Psoas muscle (tissue), 8 donors: ENCODE data around the gene KCTD4. TPM values are rescaled to one million over a fixed set of nuclear protein-coding genes. Genes with fewer than 3 reads are reported as not detected.

ENCODE experiments used
- ATAC-seq, 4 donors: fragments of 200-7000 bp; cut with Tn5 transposase; one replicate each; pipeline ENCODE4 v1.9.1; 2020; ENCODE audit warnings: moderate library complexity in 3 of 4, mild to moderate bottlenecking in 2 of 4
- DNase-seq, 2 donors: peaks; one replicate each; pipeline ENCODE4 v3.0.0-alpha.2; 2020
- H3K27ac ChIP-seq: fragments of 200-600 bp; one replicate; pipeline ENCODE4 v1.8.0; 2022
- H3K27me3 ChIP-seq, 3 donors: fragments of 200-600 bp in 1 of 3; one replicate each; pipeline versions ENCODE4 v1.6.1 to v1.8.0; 2013 to 2022; ENCODE audit warnings: low read length in 2 of 3, mild to moderate bottlenecking in 2 of 3, moderate library complexity in 1 of 3; ENCODE audit not compliant: insufficient read depth in 3 of 3
- H3K36me3 ChIP-seq, 2 donors: fragments of 200-600 bp in 1 of 2; one replicate each; pipeline versions ENCODE4 v1.6.1 to v1.8.0; 2013 to 2022; ENCODE audit warnings: low read depth in 1 of 2, mild to moderate bottlenecking in 1 of 2, moderate library complexity in 1 of 2; ENCODE audit not compliant: insufficient read depth in 1 of 2
- H3K4me1 ChIP-seq: fragments of 200-600 bp; one replicate; pipeline ENCODE4 v1.8.0; 2022
- H3K4me3 ChIP-seq: fragments of 200-600 bp; one replicate; pipeline ENCODE4 v1.8.0; 2022; ENCODE audit warnings: mild to moderate bottlenecking
- H3K9me3 ChIP-seq: fragments of 200-600 bp; one replicate; pipeline ENCODE4 v1.8.0; 2022
- CTCF ChIP-seq: fragments of 200-600 bp; IDR thresholded peaks from one replicate; pipeline ENCODE4 v1.8.0; 2022; ENCODE audit warnings: antibody characterized with exemption
- WGBS, 3 donors: extraction: QIAGEN DNeasy Blood & Tissue Kit; methylation state at CpG; one replicate each; pipeline versions ENCODE4 v1.1.6 to v1.1.7; 2013; 5-methylcytosine and 5-hydroxymethylcytosine counted together
- intact Hi-C, 2 donors: fragments of 100-400 bp; cut with DNase I; formaldehyde crosslinking; loops; one replicate each; pipeline versions ENCODE4 v1.11.0 to v1.14.2; 2022
- polyA plus RNA-seq, 3 donors: library from polyadenylated mRNA; stranded (reverse); fragments of 200-250 nt; gene quantifications; one replicate each; pipeline ENCODE4 v1.2.3, GENCODE V29; 2013
- total RNA-seq, 4 donors: library from RNA; stranded (reverse); fragmentation: NEBNext Ultra II Directional in 2 of 4; extraction: Animal tissue kit (Norgen Biotek cat#: 25700) in 2 of 4; gene quantifications; one replicate each; pipeline versions ENCODE4 v1.2.1 to v1.2.4, GENCODE V29; 2021 to 2023
- donor health status: healthy with polysubstance abuse.
- donor health status: DM: no; HTN: no; CAD: no; lungs with moderate emphysema.
- donor health status: Bipolar disorder and iron deficiency.
- donor health status: healthy.
- donor health status: DM: yes; HTN: yes; CAD: no.
- donor health status: DM: no; HTN: no; CAD: no.
- donor health status: DM: no; HTN: no; CAD: no.
- donor health status: DM: yes; HTN: yes; CAD: no.

Gene KCTD4
- total and polyA plus RNA-seq, 7 donors: 0.08 TPM; not detected in 6

GRCh38 chr13:45174478-45174877 lies 26.4 kb downstream of the KCTD4 start:
- intact Hi-C loops: loop anchor here in 1 of 2 donors (5.0 kb wide), 1 partner anchor 567 kb away; no protein-coding TSS in a partner anchor
- no peaks in the 10 kb centered on the region for H3K27me3 ChIP-seq
- TF ChIP-seq CTCF: no peak
- ATAC-seq (no peak), DNase-seq (no peak)
- peaks cover 5% of the 10 kb centered on the region for H3K4me1 ChIP-seq
- no peaks in the 10 kb centered on the region for H3K36me3 ChIP-seq
- H3K27ac ChIP-seq: no peak overlapping the region
- no peak overlapping the region for H3K4me3 ChIP-seq
- H3K9me3 ChIP-seq: no peaks in the 10 kb centered on the region

DNA sequence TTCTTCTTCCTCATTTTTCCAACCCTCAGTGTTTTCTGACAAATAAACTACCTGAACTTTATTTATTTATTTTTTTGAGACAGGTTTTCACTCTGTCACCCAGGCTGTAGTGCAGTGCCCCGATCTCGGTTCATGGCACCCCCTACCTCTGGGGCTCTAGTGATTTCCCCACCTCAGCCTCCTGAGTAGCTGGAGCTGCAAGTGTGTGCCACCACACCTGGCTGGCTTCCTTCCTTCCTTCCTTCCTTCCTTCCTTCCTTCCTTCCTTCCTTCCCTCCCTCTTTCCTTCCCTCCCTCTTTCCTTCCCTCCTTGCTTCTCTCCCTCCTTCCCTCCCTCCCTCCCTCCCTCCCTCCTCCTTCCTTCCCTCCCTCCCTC lies 32.3 kb downstream of the KCTD4 start:
- DNase-seq (no peak), ATAC-seq (peak in 3 of 4 donors; percentile 26 to 30 (median 27))
- Histone ChIP-seq H3K27me3 (no peaks in the 10 kb centered on the region), H3K4me1 (peaks cover 7% of the 10 kb centered on the region), H3K27ac (no peak overlapping the region), H3K36me3 (peaks cover 0 to 6% of the 10 kb centered on the region in 2 donors), H3K4me3 (no peak overlapping the region), H3K9me3 (no peaks in the 10 kb centered on the region)
- intact Hi-C loops: no loop called here
- TF ChIP-seq CTCF: no peak
- WGBS, 3 donors: 62 to 74% (median 66%) methylated on average over 2 of the region's 2 CpGs

DNA sequence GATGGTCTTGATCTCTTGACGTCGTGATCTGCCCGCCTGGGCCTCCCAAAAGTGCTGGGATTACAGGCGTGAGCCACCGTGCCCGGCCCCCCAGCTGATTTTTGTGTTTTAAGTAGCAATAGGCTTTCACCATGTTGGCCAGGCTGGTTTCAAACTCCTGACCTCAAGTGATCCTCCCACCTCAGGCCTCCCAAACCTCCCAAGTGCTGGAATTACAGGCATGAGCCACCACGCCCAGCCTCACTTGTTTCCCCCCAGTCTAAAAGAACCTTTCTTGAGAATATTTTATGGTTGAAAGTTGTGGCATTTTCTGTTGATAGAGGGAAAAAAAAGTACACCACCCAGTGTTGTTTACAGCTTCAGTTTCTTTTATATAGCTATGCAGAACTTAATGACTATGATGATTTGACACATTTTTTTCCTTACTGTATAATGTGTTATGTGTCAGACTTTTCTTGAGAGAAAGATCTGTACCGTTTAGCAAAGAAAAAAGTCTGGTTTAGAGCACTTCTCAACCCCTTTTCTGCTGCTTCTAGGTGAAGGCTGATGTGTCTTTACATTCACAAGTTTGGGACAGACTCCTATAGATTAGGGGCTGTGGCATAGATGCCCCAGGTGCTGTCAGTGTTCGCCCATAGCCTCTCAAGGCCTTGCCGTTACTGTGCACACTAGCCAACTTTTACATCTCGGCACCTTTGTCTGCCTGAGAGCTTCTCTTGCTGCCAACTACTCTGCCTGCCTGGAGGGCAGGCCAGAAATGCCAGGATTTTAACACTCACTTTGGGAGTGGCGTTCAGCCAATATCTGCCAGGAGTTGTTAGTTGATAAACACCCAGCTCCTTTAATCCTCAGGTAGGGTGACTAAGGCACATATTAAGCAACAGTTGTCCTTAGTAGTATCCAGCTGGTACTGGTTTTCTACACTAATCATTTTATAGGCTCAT lies 33.0 kb downstream of the KCTD4 start:
- DNase-seq (no peak), ATAC-seq (peak; percentile 57 to 91 (median 72))
- no peak for TF ChIP-seq CTCF
- no peak overlapping the region for H3K4me3 ChIP-seq
- H3K4me1 ChIP-seq: peaks cover 7% of the 10 kb centered on the region
- H3K9me3 ChIP-seq: no peaks in the 10 kb centered on the region
- intact Hi-C loops: no loop called here
- 77 to 83% (median 78%) methylated on average over 12 of the region's 12 CpGs for WGBS, 3 donors
- no peak overlapping the region for H3K27ac ChIP-seq
- H3K27me3 ChIP-seq: no peaks in the 10 kb centered on the region
- H3K36me3 ChIP-seq: peaks cover 0 to 6% of the 10 kb centered on the region in 2 donors

DNA sequence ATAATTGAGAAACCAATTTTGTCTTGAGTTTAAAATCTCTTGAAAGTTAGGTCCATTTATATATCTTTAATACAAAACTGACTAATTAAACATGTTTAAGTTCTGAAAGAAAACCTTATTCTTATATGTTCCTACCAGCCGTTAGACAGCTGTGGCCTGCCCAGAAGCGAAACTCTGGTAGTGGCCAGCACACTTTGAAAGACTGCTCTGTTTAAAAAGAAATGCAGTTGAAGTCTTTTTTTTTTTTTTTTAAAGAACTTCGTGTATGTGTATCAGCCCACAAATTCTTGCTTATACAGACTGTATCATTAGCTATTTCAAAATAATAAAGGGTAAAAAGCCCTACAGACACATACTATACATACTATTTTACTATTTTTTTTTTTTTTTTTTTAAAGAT lies 34.0 kb downstream of the KCTD4 start:
- no peak for TF ChIP-seq CTCF
- intact Hi-C loops: no loop called here
- WGBS, 3 donors: 69 to 91% (median 79%) methylated on average over 3 of the region's 3 CpGs
- no peaks in the 10 kb centered on the region for H3K27me3 ChIP-seq
- H3K27ac ChIP-seq: no peak overlapping the region
- H3K36me3 ChIP-seq: peaks cover 0 to 6% of the 10 kb centered on the region in 2 donors
- ATAC-seq: no peak
- H3K9me3 ChIP-seq: no peaks in the 10 kb centered on the region
- no peak overlapping the region for H3K4me3 ChIP-seq
- DNase-seq: no peak
- H3K4me1 ChIP-seq: peaks cover 7% of the 10 kb centered on the region
